ENCODE results near the gene ALDOC. TPM values are rescaled to one million over a fixed set of nuclear protein-coding genes. Genes with fewer than 3 reads are reported as not detected.
A peak's percentile ranks its signal among the peaks of the same experiment; 100 is the strongest.

The ALDOC gene
- total and polyA plus RNA-seq, 2 of the 13 experiments (the other 11 are each of a cell fraction or from before 2014, with no cell fraction given), result 15.4 to 60.9 TPM

DNA sequence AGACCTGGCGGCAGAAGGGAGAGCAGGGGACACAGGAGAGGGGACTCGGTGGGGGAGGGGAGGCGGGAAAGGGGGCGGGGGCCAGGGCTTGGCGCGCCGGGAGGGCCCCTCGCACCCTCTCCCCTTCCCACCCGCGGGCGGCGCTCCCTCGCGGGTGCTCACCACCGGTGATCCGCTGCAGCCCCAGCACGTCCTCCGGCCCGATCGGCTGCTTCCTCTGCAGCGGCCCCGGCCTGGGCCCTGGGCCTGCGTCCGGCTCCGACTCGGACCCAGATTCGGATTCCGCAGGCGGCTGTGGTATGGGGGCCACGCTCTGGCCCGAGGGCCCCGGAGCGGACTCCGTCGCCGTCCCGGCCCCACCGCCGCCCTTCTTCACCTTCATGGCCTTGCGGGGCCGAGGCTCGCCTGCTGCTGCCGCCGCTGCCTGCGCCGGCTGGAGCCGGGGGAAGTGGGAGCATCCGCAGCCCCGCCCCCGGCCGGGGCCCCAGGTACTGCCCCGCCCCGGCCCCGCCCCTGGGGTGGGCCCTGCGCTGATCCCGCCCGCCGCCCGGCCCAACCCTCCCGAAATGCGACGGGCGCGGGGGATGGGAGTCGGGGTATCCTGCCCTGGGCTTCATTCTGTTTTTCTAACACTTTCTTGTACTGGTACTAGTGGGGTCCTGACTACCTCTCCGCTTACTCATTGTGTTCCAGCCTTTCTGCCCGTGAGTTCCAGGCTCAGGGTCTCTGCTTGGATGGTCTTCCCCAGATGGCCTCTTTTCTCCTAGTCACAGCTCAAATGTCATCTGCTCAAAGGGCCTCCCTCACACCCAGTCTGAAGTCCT is 24.3 kb downstream of the ALDOC start, which contains the start of gene UNC119 (continued):
- TF ChIP-seq ZNF790 (CRISPR knock-in tag; IDR thresholded peaks at IDR 0.05; ENCODE audit: borderline replicate concordance) (peak; percentile 59; the same call in 1 of the 2 replicates), HOXA5 (CRISPR knock-in tag; IDR thresholded peaks at IDR 0.05) (peak; percentile 61; the same call in 1 of the 2 replicates), ZNF614 (CRISPR knock-in tag; IDR thresholded peaks at IDR 0.05; ENCODE audit: borderline replicate concordance) (no peak), REXO4 (CRISPR knock-in tag; IDR thresholded peaks at IDR 0.05; ENCODE audit: borderline replicate concordance) (no peak), HOXA3 (CRISPR knock-in tag; IDR thresholded peaks at IDR 0.05) (peak; percentile 42; the same call in 1 of the 2 replicates), JUND (CRISPR knock-in tag; IDR thresholded peaks at IDR 0.05) (no peak), ELF3 (CRISPR knock-in tag; IDR thresholded peaks at IDR 0.05) (0 out of 2 replicates have a peak, but pooled peaks have one; percentile 16), NCOA5 (CRISPR knock-in tag; IDR thresholded peaks at IDR 0.05) (no peak), ZNF17 (CRISPR knock-in tag; IDR thresholded peaks at IDR 0.05) (no peak), POLR2A (IDR thresholded peaks at IDR 0.05; ENCODE audit: insufficient read depth in 1 of 2, low read depth in 2 of 2, low read length in 2 of 2) (peak; percentile 56 to 70), MYNN (CRISPR knock-in tag; IDR thresholded peaks at IDR 0.05; ENCODE audit: low read depth) (no peak), ZSCAN22 (CRISPR knock-in tag; IDR thresholded peaks at IDR 0.05) (peak; percentile 74; the same call in 1 of the 2 replicates), TAF1 (CRISPR knock-in tag; IDR thresholded peaks at IDR 0.05) (peak; percentile 61; the same call in 1 of the 2 replicates), ZNF607 (CRISPR knock-in tag; IDR thresholded peaks at IDR 0.05; ENCODE audit: borderline replicate concordance) (0 out of 2 replicates have a peak, but pooled peaks have one; percentile 19), ISX (CRISPR knock-in tag; conservative IDR thresholded peaks at IDR 0.05) (no peak)
- TF ChIP-seq, protein P1, sequence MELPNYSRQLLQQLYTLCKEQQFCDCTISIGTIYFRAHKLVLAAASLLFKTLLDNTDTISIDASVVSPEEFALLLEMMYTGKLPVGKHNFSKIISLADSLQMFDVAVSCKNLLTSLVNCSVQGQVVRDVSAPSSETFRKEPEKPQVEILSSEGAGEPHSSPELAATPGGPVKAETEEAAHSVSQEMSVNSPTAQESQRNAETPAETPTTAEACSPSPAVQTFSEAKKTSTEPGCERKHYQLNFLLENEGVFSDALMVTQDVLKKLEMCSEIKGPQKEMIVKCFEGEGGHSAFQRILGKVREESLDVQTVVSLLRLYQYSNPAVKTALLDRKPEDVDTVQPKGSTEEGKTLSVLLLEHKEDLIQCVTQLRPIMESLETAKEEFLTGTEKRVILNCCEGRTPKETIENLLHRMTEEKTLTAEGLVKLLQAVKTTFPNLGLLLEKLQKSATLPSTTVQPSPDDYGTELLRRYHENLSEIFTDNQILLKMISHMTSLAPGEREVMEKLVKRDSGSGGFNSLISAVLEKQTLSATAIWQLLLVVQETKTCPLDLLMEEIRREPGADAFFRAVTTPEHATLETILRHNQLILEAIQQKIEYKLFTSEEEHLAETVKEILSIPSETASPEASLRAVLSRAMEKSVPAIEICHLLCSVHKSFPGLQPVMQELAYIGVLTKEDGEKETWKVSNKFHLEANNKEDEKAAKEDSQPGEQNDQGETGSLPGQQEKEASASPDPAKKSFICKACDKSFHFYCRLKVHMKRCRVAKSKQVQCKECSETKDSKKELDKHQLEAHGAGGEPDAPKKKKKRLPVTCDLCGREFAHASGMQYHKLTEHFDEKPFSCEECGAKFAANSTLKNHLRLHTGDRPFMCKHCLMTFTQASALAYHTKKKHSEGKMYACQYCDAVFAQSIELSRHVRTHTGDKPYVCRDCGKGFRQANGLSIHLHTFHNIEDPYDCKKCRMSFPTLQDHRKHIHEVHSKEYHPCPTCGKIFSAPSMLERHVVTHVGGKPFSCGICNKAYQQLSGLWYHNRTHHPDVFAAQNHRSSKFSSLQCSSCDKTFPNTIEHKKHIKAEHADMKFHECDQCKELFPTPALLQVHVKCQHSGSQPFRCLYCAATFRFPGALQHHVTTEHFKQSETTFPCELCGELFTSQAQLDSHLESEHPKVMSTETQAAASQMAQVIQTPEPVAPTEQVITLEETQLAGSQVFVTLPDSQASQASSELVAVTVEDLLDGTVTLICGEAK (IDR thresholded peaks at IDR 0.05), result no peak
- TF ChIP-seq, protein P1 (CRISPR knock-in tag; IDR thresholded peaks at IDR 0.05), result 0 out of 2 replicates have a peak, but pooled peaks have one; percentile 31
